ENCODE data around the gene PGM3.

The PGM3 gene

GRCh38 chr6:83138118-83138722 is 54.8 kb downstream of the PGM3 start:
- no peak overlapping the region for H3K4me3 ChIP-seq
- no peak overlapping the region for H3K27ac ChIP-seq
- H3K36me3 ChIP-seq (ENCODE audit: insufficient read depth, low read length) = peaks cover 22% of the 10 kb centered on the region
- no peaks in the 10 kb centered on the region for H3K9me3 ChIP-seq (ENCODE audit: low read depth, low read length)
- no peak for DNase-seq (ENCODE audit: low read depth, low spot score)
- no peak for TF ChIP-seq EZH2 (IDR thresholded peaks at IDR 0.05)
- no peak overlapping the region for H3K9ac ChIP-seq (ENCODE audit: insufficient read length)

- peaks cover 22% of the 10 kb centered on the region for H3K36me3 ChIP-seq (ENCODE audit: insufficient read depth, low read length)
- no peak overlapping the region for H3K9ac ChIP-seq (ENCODE audit: insufficient read length)
- H3K4me3 ChIP-seq = no peak overlapping the region
- TF ChIP-seq FOXP2 (optimal IDR thresholded peaks at IDR 0.05; ENCODE audit: control extremely low read depth, extremely low read length, insufficient read depth) = no peak
- no peak for TF ChIP-seq POLR2AphosphoS5 (IDR thresholded peaks at IDR 0.05; ENCODE audit: borderline replicate concordance, low read depth, low read length)
- no peak overlapping the region for H3K27ac ChIP-seq
- DNase-seq (ENCODE audit: low read depth, low spot score) = no peak
- H3K9me3 ChIP-seq (ENCODE audit: low read depth, low read length) = no peaks in the 10 kb centered on the region
Observed at GRCh38 chr6:83132121-83132520, 60.9 kb downstream of the PGM3 start.

GRCh38 chr6:83127976-83128375 is 65.1 kb downstream of the PGM3 start:
- no peak overlapping the region for H3K27ac ChIP-seq
- peaks cover 27% of the 10 kb centered on the region for H3K36me3 ChIP-seq (ENCODE audit: insufficient read depth, low read length)
- no peaks in the 10 kb centered on the region for H3K9me3 ChIP-seq (ENCODE audit: low read depth, low read length)
- H3K9ac ChIP-seq (ENCODE audit: insufficient read length) = no peak overlapping the region
- DNase-seq (ENCODE audit: low read depth, low spot score) = no peak
- TF ChIP-seq FOXP2 (optimal IDR thresholded peaks at IDR 0.05; ENCODE audit: control extremely low read depth, extremely low read length, insufficient read depth) = no peak
- TF ChIP-seq EZH2 (IDR thresholded peaks at IDR 0.05) = no peak
- TF ChIP-seq POLR2AphosphoS5 (IDR thresholded peaks at IDR 0.05; ENCODE audit: borderline replicate concordance, low read depth, low read length) = no peak
- H3K4me3 ChIP-seq = no peak overlapping the region

- H3K4me3 ChIP-seq = no peak overlapping the region
- H3K9ac ChIP-seq (ENCODE audit: insufficient read length) = no peak overlapping the region
- peaks cover 27% of the 10 kb centered on the region for H3K36me3 ChIP-seq (ENCODE audit: insufficient read depth, low read length)
- DNase-seq (ENCODE audit: low read depth, low spot score) = no peak
- H3K27ac ChIP-seq = no peak overlapping the region
- TF ChIP-seq EZH2 (IDR thresholded peaks at IDR 0.05) (no peak), FOXP2 (optimal IDR thresholded peaks at IDR 0.05; ENCODE audit: control extremely low read depth, extremely low read length, insufficient read depth) (no peak), POLR2AphosphoS5 (IDR thresholded peaks at IDR 0.05; ENCODE audit: borderline replicate concordance, low read depth, low read length) (no peak)
- no peaks in the 10 kb centered on the region for H3K9me3 ChIP-seq (ENCODE audit: low read depth, low read length)
Observed at GRCh38 chr6:83127258-83127657, 65.8 kb downstream of the PGM3 start.

GRCh38 chr6:83126807-83127206 is 66.3 kb downstream of the PGM3 start:
- Histone ChIP-seq H3K9ac (ENCODE audit: insufficient read length) (no peak overlapping the region), H3K36me3 (ENCODE audit: insufficient read depth, low read length) (peaks cover 24% of the 10 kb centered on the region), H3K27ac (no peak overlapping the region), H3K4me3 (no peak overlapping the region), H3K9me3 (ENCODE audit: low read depth, low read length) (no peaks in the 10 kb centered on the region)
- no peak for TF ChIP-seq EZH2 (IDR thresholded peaks at IDR 0.05)
- no peak for TF ChIP-seq FOXP2 (optimal IDR thresholded peaks at IDR 0.05; ENCODE audit: control extremely low read depth, extremely low read length, insufficient read depth)
- TF ChIP-seq POLR2AphosphoS5 (IDR thresholded peaks at IDR 0.05; ENCODE audit: borderline replicate concordance, low read depth, low read length) = no peak
- DNase-seq (ENCODE audit: low read depth, low spot score) = no peak

- no peak for TF ChIP-seq POLR2AphosphoS5 (IDR thresholded peaks at IDR 0.05; ENCODE audit: borderline replicate concordance, low read depth, low read length)
- TF ChIP-seq EZH2 (IDR thresholded peaks at IDR 0.05) = no peak
- no peak for TF ChIP-seq FOXP2 (optimal IDR thresholded peaks at IDR 0.05; ENCODE audit: control extremely low read depth, extremely low read length, insufficient read depth)
- Histone ChIP-seq H3K4me3 (no peak overlapping the region), H3K9ac (ENCODE audit: insufficient read length) (no peak overlapping the region), H3K9me3 (ENCODE audit: low read depth, low read length) (no peaks in the 10 kb centered on the region), H3K36me3 (ENCODE audit: insufficient read depth, low read length) (peaks cover 24% of the 10 kb centered on the region), H3K27ac (no peak overlapping the region)
- no peak for DNase-seq (ENCODE audit: low read depth, low spot score)
Observed at GRCh38 chr6:83126223-83126622, 66.8 kb downstream of the PGM3 start.

- DNase-seq (ENCODE audit: low read depth, low spot score) = no peak
- Histone ChIP-seq H3K9ac (ENCODE audit: insufficient read length) (no peak overlapping the region), H3K9me3 (ENCODE audit: low read depth, low read length) (no peaks in the 10 kb centered on the region), H3K4me3 (no peak overlapping the region), H3K27ac (no peak overlapping the region), H3K36me3 (ENCODE audit: insufficient read depth, low read length) (peaks cover 28% of the 10 kb centered on the region)
- TF ChIP-seq EZH2 (IDR thresholded peaks at IDR 0.05) = no peak
- no peak for TF ChIP-seq POLR2AphosphoS5 (IDR thresholded peaks at IDR 0.05; ENCODE audit: borderline replicate concordance, low read depth, low read length)
- TF ChIP-seq FOXP2 (optimal IDR thresholded peaks at IDR 0.05; ENCODE audit: control extremely low read depth, extremely low read length, insufficient read depth) = no peak
Observed at GRCh38 chr6:83125425-83125824, 67.6 kb downstream of the PGM3 start.

GRCh38 chr6:83124553-83124952 is 68.5 kb downstream of the PGM3 start:
- Histone ChIP-seq H3K4me3 (no peak overlapping the region), H3K9me3 (ENCODE audit: low read depth, low read length) (no peaks in the 10 kb centered on the region), H3K36me3 (ENCODE audit: insufficient read depth, low read length) (peaks cover 24% of the 10 kb centered on the region), H3K9ac (ENCODE audit: insufficient read length) (no peak overlapping the region), H3K27ac (no peak overlapping the region)
- TF ChIP-seq EZH2 (IDR thresholded peaks at IDR 0.05) (no peak), POLR2AphosphoS5 (IDR thresholded peaks at IDR 0.05; ENCODE audit: borderline replicate concordance, low read depth, low read length) (no peak), FOXP2 (optimal IDR thresholded peaks at IDR 0.05; ENCODE audit: control extremely low read depth, extremely low read length, insufficient read depth) (no peak)
- DNase-seq (ENCODE audit: low read depth, low spot score) = no peak

- H3K27ac ChIP-seq = no peak overlapping the region
- H3K4me3 ChIP-seq = no peak overlapping the region
- no peaks in the 10 kb centered on the region for H3K9me3 ChIP-seq (ENCODE audit: low read depth, low read length)
- peaks cover 5% of the 10 kb centered on the region for H3K36me3 ChIP-seq (ENCODE audit: insufficient read depth, low read length)
- H3K9ac ChIP-seq (ENCODE audit: insufficient read length) = no peak overlapping the region
- DNase-seq (ENCODE audit: low read depth, low spot score) = no peak
- TF ChIP-seq FOXP2 (optimal IDR thresholded peaks at IDR 0.05; ENCODE audit: control extremely low read depth, extremely low read length, insufficient read depth) = no peak
- TF ChIP-seq EZH2 (IDR thresholded peaks at IDR 0.05) = no peak
Observed at GRCh38 chr6:83119742-83120300, 73.2 kb downstream of the PGM3 start.

All from SK-N-MC (cell line).